PC-3 (cell line): Measurements from ENCODE around the gene UMODL1. TPM values are rescaled to one million over a fixed set of nuclear protein-coding genes. Genes with fewer than 3 reads are reported as not detected.

Experiments
- ATAC-seq: fragments of 200-7000 bp; cut with Tn5 transposase; 2 replicates; pipeline ENCODE4 v1.9.1; 2020; ENCODE audit warnings: mild to moderate bottlenecking, moderate library complexity
- BruUV-seq: library from RNA; stranded (reverse); fragments of 400-500 nt; replicated peaks from 2 replicates; lab custom pipeline; 2021; lab: Mats Ljungman, UMichigan
- CTCF ChIA-PET: fragments of 300-600 bp; sonication (Branson Sonifier 250); formaldehyde crosslinking; loops from one replicate; lab custom pipeline; 2022; ENCODE audit warnings: antibody characterized with exemption; lab: Charles Lee
- POLR2A ChIA-PET: fragments of 300-600 bp; sonication (Branson Sonifier 250); formaldehyde crosslinking; loops from one replicate; lab custom pipeline; 2022; ENCODE audit warnings: antibody characterized with exemption; ENCODE audit not compliant: unreplicated experiment; lab: Charles Lee
- DNase-seq: peaks from one replicate; pipeline ENCODE4 v3.0.0-alpha.2; 2015
- H2AFZ ChIP-seq: fragments of 300-600 bp; sonication (generic); 2 replicates; pipeline ENCODE4 v1.6.0; 2016; ENCODE audit warnings: antibody characterized with exemption, low read length
- H3F3A ChIP-seq: fragments of 300-600 bp; sonication (generic); one replicate; pipeline ENCODE4 v1.6.0; 2017; ENCODE audit warnings: antibody characterized with exemption, low read length, control low read depth, mild to moderate bottlenecking; ENCODE audit not compliant: unreplicated experiment
- H3K27ac ChIP-seq: fragments of 300-600 bp; sonication (generic); 2 replicates; pipeline ENCODE4 v1.5.1; 2016; ENCODE audit warnings: mild to moderate bottlenecking, low read length
- H3K27me3 ChIP-seq: fragments of 300-600 bp; sonication (generic); 2 replicates; pipeline ENCODE4 v1.6.1; 2016; ENCODE audit warnings: low read length, mixed read lengths
- H3K36me3 ChIP-seq: fragments of 300-600 bp; sonication (generic); 2 replicates; pipeline ENCODE4 v1.6.1; 2016; ENCODE audit warnings: low read depth, mixed run types, low read length, mixed read lengths
- H3K4me1 ChIP-seq: fragments of 300-600 bp; sonication (generic); 2 replicates; pipeline ENCODE4 v1.5.1; 2016; ENCODE audit warnings: low read length; ENCODE audit not compliant: insufficient read depth
- H3K4me2 ChIP-seq: fragments of 300-600 bp; sonication (generic); 2 replicates; pipeline ENCODE4 v1.6.0; 2016; ENCODE audit warnings: low read length
- H3K4me3 ChIP-seq: fragments of 300-600 bp; sonication (generic); 2 replicates; pipeline ENCODE4 v1.5.1; 2016; ENCODE audit warnings: mild to moderate bottlenecking, low read length, mixed read lengths
- H3K79me2 ChIP-seq: fragments of 300-600 bp; sonication (generic); 2 replicates; pipeline ENCODE4 v1.6.1; 2017; ENCODE audit warnings: low read length, mixed read lengths
- H3K9ac ChIP-seq: fragments of 300-600 bp; sonication (generic); 2 replicates; pipeline ENCODE4 v1.6.0; 2016; ENCODE audit warnings: mild to moderate bottlenecking, low read length
- H3K9me2 ChIP-seq: fragments of 300-600 bp; sonication (generic); replicated peaks from 2 replicates; pipeline ENCODE4 v1.6.1; 2016; ENCODE audit warnings: mixed run types, low read length, mixed read lengths
- H3K9me3 ChIP-seq: fragments of 300-600 bp; sonication (generic); 2 replicates; pipeline ENCODE4 v1.6.1; 2016; ENCODE audit warnings: low read length, mixed read lengths
- H4K20me1 ChIP-seq: fragments of 300-600 bp; sonication (generic); 2 replicates; pipeline ENCODE4 v1.6.1; 2016; ENCODE audit warnings: low read length, mixed read lengths
- EZH2 ChIP-seq: fragments of 300-600 bp; sonication (generic); IDR thresholded peaks from one replicate; pipeline ENCODE4 v1.6.1; 2017; ENCODE audit warnings: antibody characterized with exemption, mild to moderate bottlenecking, low read length; ENCODE audit not compliant: unreplicated experiment
- EZH2phosphoT487 ChIP-seq: fragments of 300-600 bp; sonication (generic); IDR thresholded peaks from 2 replicates; pipeline ENCODE4 v1.6.1; 2018; ENCODE audit warnings: mild to moderate bottlenecking, antibody characterized with exemption, low read length, borderline replicate concordance
- intact Hi-C: fragments of 100-400 bp; cut with micrococcal nuclease; formaldehyde crosslinking; loops from 2 replicates; pipeline ENCODE4 v1.9.0; 2023
- total RNA-seq: library from RNA; depleted of rRNA; stranded (reverse); fragments of >200 nt; gene quantifications from 2 replicates; pipeline ENCODE4 v1.2.3, GENCODE V29; 2014
- TF ChIP-seq, protein P1 (sequence below): fragments of 300-600 bp; sonication (generic); conservative IDR thresholded peaks from 2 replicates; pipeline ENCODE4 v1.5.1; 2017; ENCODE audit warnings: antibody characterized with exemption, low read depth, mild to moderate bottlenecking, low read length

UMODL1 gene
- total RNA-seq, 1 experiment from 2014 or later: not detected

DNA sequence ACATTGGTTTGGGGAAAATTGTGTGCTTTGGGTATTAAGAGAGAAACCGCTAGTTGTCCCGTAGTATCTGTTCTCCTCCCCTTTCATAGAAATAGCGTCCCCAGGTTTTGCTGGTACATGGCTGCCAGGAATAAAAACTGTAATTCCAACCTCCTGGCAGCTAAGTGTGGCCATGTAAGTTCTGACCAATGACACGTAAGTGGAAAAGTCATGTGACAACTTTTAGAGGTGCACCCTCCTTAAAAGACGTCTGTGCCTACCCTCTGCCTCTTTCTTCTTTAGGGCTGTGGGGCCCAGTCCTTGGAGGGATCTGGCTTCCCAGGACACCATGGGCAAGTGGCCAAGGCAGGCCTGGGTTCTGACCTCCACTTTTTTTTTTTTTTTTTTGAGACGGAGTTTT lies 59.3 kb downstream of the UMODL1 start:
- DNase-seq (no peak), ATAC-seq (no peak)
- Histone ChIP-seq H3F3A (no peaks in the 10 kb centered on the region), H3K9ac (no peak overlapping the region), H3K9me3 (no peaks in the 10 kb centered on the region), H3K4me2 (no peak overlapping the region), H3K27ac (no peak overlapping the region), H2AFZ (no peak overlapping the region), H3K27me3 (no peaks in the 10 kb centered on the region), H3K36me3 (no peaks in the 10 kb centered on the region), H3K79me2 (no peaks in the 10 kb centered on the region), H3K9me2 (no peaks in the 10 kb centered on the region; the same call in 1 of the 2 replicates), H4K20me1 (no peaks in the 10 kb centered on the region), H3K4me1 (peaks cover 5% of the 10 kb centered on the region; the same call in 1 of the 2 replicates), H3K4me3 (no peak overlapping the region)
- intact Hi-C loops: no loop called here
- BruUV-seq: no TSS peak
- CTCF ChIA-PET: no interaction called here
- TF ChIP-seq, protein P1, sequence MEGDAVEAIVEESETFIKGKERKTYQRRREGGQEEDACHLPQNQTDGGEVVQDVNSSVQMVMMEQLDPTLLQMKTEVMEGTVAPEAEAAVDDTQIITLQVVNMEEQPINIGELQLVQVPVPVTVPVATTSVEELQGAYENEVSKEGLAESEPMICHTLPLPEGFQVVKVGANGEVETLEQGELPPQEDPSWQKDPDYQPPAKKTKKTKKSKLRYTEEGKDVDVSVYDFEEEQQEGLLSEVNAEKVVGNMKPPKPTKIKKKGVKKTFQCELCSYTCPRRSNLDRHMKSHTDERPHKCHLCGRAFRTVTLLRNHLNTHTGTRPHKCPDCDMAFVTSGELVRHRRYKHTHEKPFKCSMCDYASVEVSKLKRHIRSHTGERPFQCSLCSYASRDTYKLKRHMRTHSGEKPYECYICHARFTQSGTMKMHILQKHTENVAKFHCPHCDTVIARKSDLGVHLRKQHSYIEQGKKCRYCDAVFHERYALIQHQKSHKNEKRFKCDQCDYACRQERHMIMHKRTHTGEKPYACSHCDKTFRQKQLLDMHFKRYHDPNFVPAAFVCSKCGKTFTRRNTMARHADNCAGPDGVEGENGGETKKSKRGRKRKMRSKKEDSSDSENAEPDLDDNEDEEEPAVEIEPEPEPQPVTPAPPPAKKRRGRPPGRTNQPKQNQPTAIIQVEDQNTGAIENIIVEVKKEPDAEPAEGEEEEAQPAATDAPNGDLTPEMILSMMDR: no peak
- no peak for TF ChIP-seq EZH2phosphoT487
- no peak for TF ChIP-seq EZH2
- POLR2A ChIA-PET: interaction anchor here (0.6 kb wide), 1 partner anchor 156 kb away, joined by 4 read pairs; no protein-coding TSS in a partner anchor

DNA sequence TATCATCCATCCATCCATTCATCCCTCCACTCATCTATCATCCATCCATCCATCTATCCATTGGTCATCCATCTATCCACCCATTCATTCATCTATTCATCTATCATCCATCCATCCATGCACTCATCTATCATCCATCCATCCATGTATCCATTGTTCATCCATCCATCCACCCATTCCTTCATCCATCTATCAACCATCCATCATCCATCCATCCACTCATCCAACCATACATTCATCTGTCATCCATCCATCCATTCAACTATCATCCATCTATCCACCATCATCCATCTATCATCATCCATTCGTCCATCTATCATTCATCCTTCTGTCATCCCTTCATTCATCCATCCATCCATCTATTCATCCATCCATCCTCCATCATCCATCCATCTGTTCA lies 61.1 kb downstream of the UMODL1 start:
- H3K4me2 ChIP-seq: no peak overlapping the region
- no peaks in the 10 kb centered on the region; the same call in 1 of the 2 replicates for H3K9me2 ChIP-seq
- H3F3A ChIP-seq: no peaks in the 10 kb centered on the region
- CTCF ChIA-PET: no interaction called here
- no peaks in the 10 kb centered on the region for H3K9me3 ChIP-seq
- TF ChIP-seq EZH2phosphoT487: no peak
- TF ChIP-seq, protein P1: no peak
- TF ChIP-seq EZH2: no peak
- H3K4me3 ChIP-seq: no peak overlapping the region
- H3K27me3 ChIP-seq: no peaks in the 10 kb centered on the region
- ATAC-seq: no peak
- no peaks in the 10 kb centered on the region for H3K79me2 ChIP-seq
- H3K9ac ChIP-seq: no peak overlapping the region
- no peaks in the 10 kb centered on the region for H3K4me1 ChIP-seq
- H3K36me3 ChIP-seq: no peaks in the 10 kb centered on the region
- POLR2A ChIA-PET: no interaction called here
- no peaks in the 10 kb centered on the region for H4K20me1 ChIP-seq
- no peak for DNase-seq
- intact Hi-C loops: no loop called here
- no TSS peak for BruUV-seq
- no peak overlapping the region for H3K27ac ChIP-seq
- H2AFZ ChIP-seq: no peak overlapping the region

DNA sequence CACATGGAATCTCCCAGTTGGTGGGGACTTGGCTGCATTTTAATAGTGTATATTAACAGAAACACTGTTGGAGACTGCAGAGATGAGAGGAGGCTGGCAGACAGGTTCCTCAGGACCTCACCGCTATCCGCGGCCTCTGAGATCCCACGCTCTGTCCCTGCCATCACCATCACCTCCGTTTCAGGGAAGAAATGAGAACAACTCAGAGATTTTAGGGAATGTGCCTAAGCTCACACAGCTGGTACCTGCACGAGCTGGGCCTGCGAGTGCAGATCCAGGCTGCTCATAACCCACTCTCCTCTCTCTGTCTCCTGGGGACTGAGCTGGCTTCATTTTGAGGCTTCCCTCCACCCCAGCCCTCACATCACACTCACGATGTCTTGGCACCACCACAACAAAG lies 62.0 kb downstream of the UMODL1 start:
- ATAC-seq: no peak
- ChIA-PET POLR2A (no interaction called here), CTCF (no interaction called here)
- no peak for TF ChIP-seq EZH2
- TF ChIP-seq, protein P1: no peak
- no peak for TF ChIP-seq EZH2phosphoT487
- Histone ChIP-seq H3K4me1 (no peaks in the 10 kb centered on the region), H3K4me2 (no peak overlapping the region), H3K9me3 (no peaks in the 10 kb centered on the region), H3K4me3 (no peak overlapping the region), H4K20me1 (no peaks in the 10 kb centered on the region), H3K27me3 (no peaks in the 10 kb centered on the region), H2AFZ (no peak overlapping the region), H3K9me2 (no peaks in the 10 kb centered on the region; the same call in 1 of the 2 replicates), H3K27ac (no peak overlapping the region), H3F3A (no peaks in the 10 kb centered on the region), H3K79me2 (no peaks in the 10 kb centered on the region), H3K36me3 (no peaks in the 10 kb centered on the region), H3K9ac (no peak overlapping the region)
- DNase-seq: no peak
- intact Hi-C loops: no loop called here
- no TSS peak for BruUV-seq
